ENCODE data around the gene CBLB. TPM values are rescaled to one million over a fixed set of nuclear protein-coding genes. Genes with fewer than 3 reads are reported as not detected.

Gene CBLB
- total RNA-seq, 1 experiment from 2014 or later, result 8.6 TPM

- TF ChIP-seq REST (IDR thresholded peaks at IDR 0.05; ENCODE audit: insufficient read depth in 1 of 2, low read depth in 2 of 2, low read length in 1 of 2) (no peak), POLR2AphosphoS5 (IDR thresholded peaks at IDR 0.05; ENCODE audit: low read depth, low read length) (no peak), SIN3A (IDR thresholded peaks at IDR 0.05; ENCODE audit: borderline replicate concordance, insufficient read depth, low read depth, low read length) (no peak), TCF7L2 (IDR thresholded peaks at IDR 0.05; ENCODE audit: low read depth, low read length) (no peak), CTCF (IDR thresholded peaks at IDR 0.05) (no peak)
- no peaks in the 10 kb centered on the region for H3K36me3 ChIP-seq (ENCODE audit: control insufficient read depth, insufficient read depth, low read length)
- DNase-seq (ENCODE audit: low read depth, low spot score) (no peak), ATAC-seq (no peak)
- no peaks in the 10 kb centered on the region for H3K4me1 ChIP-seq (ENCODE audit: control insufficient read depth, insufficient read depth, low read length)
- BruUV-seq (replicated peaks), result no TSS peak
- CTCF ChIA-PET, result no interaction called here
- intact Hi-C loops (cut with micrococcal nuclease; ENCODE audit: unreplicated experiment) (no loop called here), in situ Hi-C loops (cut with HindIII; ENCODE audit: low pct_unique_long_range_greater_than_20kb, low sequenced_read_pairs) (no loop called here)
- no peak overlapping the region for H3K4me3 ChIP-seq (ENCODE audit: low read depth in 2 of 2, low read length in 2 of 2)
- POLR2A ChIA-PET, result no interaction called here
- H3K27me3 ChIP-seq (ENCODE audit: control insufficient read depth, insufficient read depth, low read length), result no peaks in the 10 kb centered on the region
- H3K27ac ChIP-seq (ENCODE audit: low read length), result no peak overlapping the region
- no peaks in the 10 kb centered on the region for H3K9me3 ChIP-seq (ENCODE audit: control insufficient read depth, insufficient read depth, low read depth, low read length)
Measured at GRCh38 chr3:105674437-105675065, 194.3 kb downstream of the CBLB start.

- no peaks in the 10 kb centered on the region for H3K27me3 ChIP-seq (ENCODE audit: control insufficient read depth, insufficient read depth, low read length)
- H3K4me3 ChIP-seq (ENCODE audit: low read depth in 2 of 2, low read length in 2 of 2), result no peak overlapping the region
- BruUV-seq (replicated peaks), result no TSS peak
- ChIA-PET CTCF (no interaction called here), POLR2A (no interaction called here)
- ATAC-seq, result no peak
- H3K36me3 ChIP-seq (ENCODE audit: control insufficient read depth, insufficient read depth, low read length), result no peaks in the 10 kb centered on the region
- intact Hi-C loops (cut with micrococcal nuclease; ENCODE audit: unreplicated experiment), result no loop called here
- DNase-seq (ENCODE audit: low read depth, low spot score), result no peak
- no peak overlapping the region for H3K27ac ChIP-seq (ENCODE audit: low read length)
- H3K9me3 ChIP-seq (ENCODE audit: control insufficient read depth, insufficient read depth, low read depth, low read length), result no peaks in the 10 kb centered on the region
- TF ChIP-seq REST (IDR thresholded peaks at IDR 0.05; ENCODE audit: insufficient read depth in 1 of 2, low read depth in 2 of 2, low read length in 1 of 2), result no peak
- TF ChIP-seq TCF7L2 (IDR thresholded peaks at IDR 0.05; ENCODE audit: low read depth, low read length), result no peak
- TF ChIP-seq SIN3A (IDR thresholded peaks at IDR 0.05; ENCODE audit: borderline replicate concordance, insufficient read depth, low read depth, low read length), result no peak
- no peak for TF ChIP-seq POLR2AphosphoS5 (IDR thresholded peaks at IDR 0.05; ENCODE audit: low read depth, low read length)
- TF ChIP-seq CTCF (IDR thresholded peaks at IDR 0.05), result no peak
- H3K4me1 ChIP-seq (ENCODE audit: control insufficient read depth, insufficient read depth, low read length), result no peaks in the 10 kb centered on the region
- in situ Hi-C loops (cut with HindIII; ENCODE audit: low pct_unique_long_range_greater_than_20kb, low sequenced_read_pairs), result no loop called here
Measured at GRCh38 chr3:105672996-105673395, 195.8 kb downstream of the CBLB start.
